K562 (cell line): ENCODE results near the gene PKP1. TPM values are rescaled to one million over a fixed set of nuclear protein-coding genes. Genes with fewer than 3 reads are reported as not detected.

Source experiments
- ATAC-seq: fragments of 200-7000 bp; cut with Tn5 transposase; 3 replicates; pipeline ENCODE4 v1.9.1; 2020; ENCODE audit warnings: moderate library complexity
- BruUV-seq: library from RNA; stranded (reverse); fragments of 400-500 nt; replicated peaks from 2 replicates; lab custom pipeline; 2021; lab: Mats Ljungman, UMichigan
- CTCF ChIA-PET: fragments of 300-600 bp; formaldehyde crosslinking; extraction: SDS; loops from one replicate; lab custom pipeline; 2021; ENCODE audit warnings: low intra/inter-chr PET ratio; lab: Yijun Ruan, JAX
- POLR2A ChIA-PET: fragments of 300-600, 350-650 bp; sonication (Branson Sonifier 250); formaldehyde crosslinking; extraction: SDS; loops from one replicate; lab custom pipeline; 2021; ENCODE audit warnings: antibody characterized with exemption, inconsistent platforms; lab: Yijun Ruan, JAX
- DNase-seq, 4 experiments: peaks; one replicate each; pipeline versions ENCODE4 v3.0.0 to v3.0.0-alpha.2; 2011 to 2018; ENCODE audit warnings: low spot score in 3 of 4, mixed read lengths in 3 of 4; ENCODE audit errors: extremely low read depth in 1 of 4
- FAIRE-seq: peaks from 2 replicates; lab custom pipeline; 2011; peaks lifted over from hg19 to GRCh38; lab: Jason Lieb, UNC
- H2AFZ ChIP-seq: 2 replicates; pipeline ENCODE4 v1.6.0; 2011; ENCODE audit warnings: low read depth, low read length, control low read depth, inconsistent platforms
- H3K27ac ChIP-seq: fragments of 200-600 bp; 3 replicates; pipeline ENCODE4 v1.8.0; 2011; ENCODE audit warnings: low read depth, mild to moderate bottlenecking, control low read depth, inconsistent platforms, low read length, moderate library complexity, mixed read lengths; ENCODE audit errors: extremely low read depth
- H3K27me3 ChIP-seq, 2 experiments: fragments of 300-600 bp in 1 of 2; 2 replicates in 1 of 2; 3 replicates in 1 of 2; pipeline versions ENCODE4 v1.6.0 to v1.8.0; 2011; ENCODE audit warnings: inconsistent platforms in 2 of 2, low read length in 2 of 2, mild to moderate bottlenecking in 1 of 2, mixed read lengths in 1 of 2, moderate library complexity in 1 of 2; ENCODE audit not compliant: control insufficient read depth in 2 of 2, insufficient read depth in 2 of 2
- H3K36me3 ChIP-seq: fragments of 300-600 bp; 3 replicates; pipeline ENCODE4 v1.8.0; 2011; ENCODE audit warnings: mild to moderate bottlenecking, low read length, inconsistent platforms; ENCODE audit not compliant: control insufficient read depth, insufficient read depth
- H3K4me1 ChIP-seq, 2 experiments: fragments of 200-600 bp in 1 of 2; replicated peaks in 1 of 2; 2 replicates in 1 of 2; 3 replicates in 1 of 2; pipeline versions ENCODE4 v1.5.1 to v1.8.0; 2011; ENCODE audit warnings: inconsistent platforms in 2 of 2, low read length in 2 of 2, mild to moderate bottlenecking in 1 of 2, mixed read lengths in 1 of 2, moderate library complexity in 1 of 2; ENCODE audit not compliant: control insufficient read depth in 2 of 2, insufficient read depth in 2 of 2
- H3K4me2 ChIP-seq: 2 replicates; pipeline ENCODE4 v1.6.1; 2011; ENCODE audit warnings: low read length, control low read depth, inconsistent platforms, mixed read lengths; ENCODE audit not compliant: insufficient read depth
- H3K4me3 ChIP-seq: fragments of 200-600 bp; sonication (generic), shearing (Covaris generic); 2 replicates; pipeline ENCODE4 v1.5.1; 2016; ENCODE audit warnings: control low read depth, inconsistent platforms
- H3K79me2 ChIP-seq: fragments of 200-600 bp; 3 replicates; pipeline ENCODE4 v1.8.0; 2011; ENCODE audit warnings: low read length, inconsistent platforms; ENCODE audit not compliant: control insufficient read depth, insufficient read depth
- H3K9ac ChIP-seq, 2 experiments: 2 replicates each; pipeline versions ENCODE4 v1.6.0 to v1.6.1; 2011; ENCODE audit warnings: low read depth in 2 of 2, low read length in 2 of 2, control low read depth in 1 of 2, inconsistent platforms in 1 of 2, mild to moderate bottlenecking in 1 of 2, mixed read lengths in 1 of 2; ENCODE audit not compliant: insufficient read depth in 1 of 2
- H3K9me1 ChIP-seq: one replicate; pipeline ENCODE4 v1.6.0; 2011; ENCODE audit warnings: inconsistent platforms, mild to moderate bottlenecking, low read length, moderate library complexity; ENCODE audit not compliant: control insufficient read depth, insufficient read depth
- H3K9me3 ChIP-seq: replicated peaks from 2 replicates; pipeline ENCODE4 v1.5.1; 2011; ENCODE audit warnings: low read depth, low read length, inconsistent platforms; ENCODE audit not compliant: control insufficient read depth, insufficient read depth
- H4K20me1 ChIP-seq: replicated peaks from 2 replicates; pipeline ENCODE4 v1.6.1; 2011; ENCODE audit warnings: low read length, inconsistent platforms, mixed read lengths; ENCODE audit not compliant: control insufficient read depth, insufficient read depth
- ARID3A ChIP-seq: IDR thresholded peaks from 2 replicates; pipeline ENCODE4 v1.6.1; 2012; ENCODE audit warnings: low read depth, low read length, improper control_type of control experiment, borderline replicate concordance
- CBX2 ChIP-seq: fragments of 200-600 bp; sonication (generic); IDR thresholded peaks from one replicate; pipeline ENCODE4 v1.6.1; 2012; ENCODE audit warnings: mild to moderate bottlenecking, low read length, inconsistent platforms; ENCODE audit not compliant: insufficient read depth, poor library complexity, severe bottlenecking
- ELF2 ChIP-seq: fragments of 250-450 bp; sonication (Bioruptor Pico); IDR thresholded peaks from 2 replicates; pipeline ENCODE4 v1.5.0; 2021; ENCODE audit warnings: mild to moderate bottlenecking
- ELK1 ChIP-seq: sonication (generic); formaldehyde crosslinking; IDR thresholded peaks from 2 replicates; pipeline ENCODE4 v1.8.1; 2022; ENCODE audit warnings: missing genetic modification reagents
- GTF2B ChIP-seq: IDR thresholded peaks from 2 replicates; pipeline ENCODE4 v1.6.1; 2011; ENCODE audit not compliant: insufficient read length; ENCODE audit errors: extremely low read depth
- KDM5B ChIP-seq: fragments of 200-600 bp; sonication (generic); IDR thresholded peaks from 2 replicates; pipeline ENCODE4 v1.6.1; 2012; ENCODE audit warnings: low read depth, mild to moderate bottlenecking, moderate library complexity, low read length, control low read depth, inconsistent platforms; ENCODE audit not compliant: insufficient replicate concordance
- MXI1 ChIP-seq: IDR thresholded peaks from 2 replicates; pipeline ENCODE4 v1.6.1; 2011; ENCODE audit warnings: low read depth, mild to moderate bottlenecking, improper control_type of control experiment, low read length
- NCOR1 ChIP-seq: fragments of 450-650 bp; IDR thresholded peaks from 2 replicates; pipeline ENCODE4 v1.6.1; 2016; ENCODE audit warnings: mild to moderate bottlenecking, moderate library complexity
- PHF8 ChIP-seq: fragments of 200-600 bp; sonication (generic); IDR thresholded peaks from 2 replicates; pipeline ENCODE4 v1.6.1; 2012; ENCODE audit warnings: mixed run types, mild to moderate bottlenecking, inconsistent platforms, low read length, moderate library complexity, borderline replicate concordance
- PML ChIP-seq: IDR thresholded peaks from 2 replicates; pipeline ENCODE4 v1.6.1; 2012; ENCODE audit warnings: low read length, inconsistent platforms
- PPARD ChIP-seq: fragments of 250-450 bp; sonication (Bioruptor Pico); IDR thresholded peaks from 2 replicates; pipeline ENCODE4 v1.8.0; 2022; ENCODE audit warnings: inconsistent platforms, mild to moderate bottlenecking, moderate library complexity
- TFAP4 ChIP-seq: sonication (generic); formaldehyde crosslinking; IDR thresholded peaks from 2 replicates; pipeline ENCODE4 v1.8.0; 2022; ENCODE audit warnings: missing genetic modification reagents, mild to moderate bottlenecking, moderate library complexity, borderline replicate concordance
- THRAP3 ChIP-seq: fragments of 450-650 bp; IDR thresholded peaks from 2 replicates; pipeline ENCODE4 v1.6.1; 2016; ENCODE audit warnings: mild to moderate bottlenecking, inconsistent platforms, borderline replicate concordance
- ZBTB17 ChIP-seq: fragments of 450-650 bp; formaldehyde crosslinking; IDR thresholded peaks from 2 replicates; pipeline ENCODE4 v1.4.0; 2020; ENCODE audit warnings: mild to moderate bottlenecking
- ZNF146 ChIP-seq: IDR thresholded peaks from one replicate; pipeline ENCODE4 v1.6.1; 2018; ENCODE audit warnings: missing compliant biosample characterization; ENCODE audit not compliant: unreplicated experiment
- ZNF175 ChIP-seq: fragments of 200-800 bp; sonication (Bioruptor generic); IDR thresholded peaks from 2 replicates; pipeline ENCODE4 v1.6.1; 2016; ENCODE audit warnings: low read depth, mild to moderate bottlenecking, missing genetic modification characterization, missing compliant biosample characterization
- ZNF316 ChIP-seq: fragments of 450-650 bp; IDR thresholded peaks from 2 replicates; pipeline ENCODE4 v1.6.1; 2016
- ZNF586 ChIP-seq: fragments of 450-650 bp; formaldehyde crosslinking; conservative IDR thresholded peaks from 2 replicates; pipeline ENCODE4 v1.4.0; 2020; ENCODE audit warnings: mild to moderate bottlenecking, moderate library complexity
- WGBS: fragments of 100-300 bp; shearing (Covaris generic); methylation state at CpG from one replicate; pipeline ENCODE4 v1.1.6; 2016; ENCODE audit warnings: low coverage, mixed read lengths; ENCODE audit not compliant: insufficient coverage; ENCODE audit errors: missing lambda C conversion rate; 5-methylcytosine and 5-hydroxymethylcytosine counted together
- in situ Hi-C: fragments of 300-500 bp; cut with MboI; formaldehyde crosslinking; loops from 4 replicates; pipeline ENCODE4 v1.15.0; 2018; ENCODE audit warnings: inconsistent platforms, mixed read lengths
- intact Hi-C: fragments of 100-400 bp; cut with micrococcal nuclease; formaldehyde crosslinking; loops from 2 replicates; pipeline ENCODE4 v1.14.2; 2022
- polyA plus RNA-seq, 8 experiments: library from polyadenylated mRNA; depleted of rRNA in 4 of 8; stranded (reverse) in 5 of 8; unstranded in 3 of 8; fragments of >200 nt; fragmentation: Nextera tagmentation in 2 of 8; fragmentation: Illumina TruSeq in 1 of 8; extraction: Ambion mirVana in 2 of 8; extraction: Trizol in 1 of 8; gene quantifications; 2 replicates each; pipeline versions ENCODE4 v1.2.1 to v1.2.3, GENCODE V29; 2011 to 2014; ENCODE audit warnings: inconsistent platforms in 1 of 8, missing spikeins in 1 of 8
- total RNA-seq, 7 experiments: library from RNA; depleted of rRNA in 6 of 7; stranded (reverse); fragments of >200 nt in 6 of 7; fragmentation: Illumina TruSeq in 2 of 7; extraction: Trizol in 2 of 7; gene quantifications; 2 replicates each; pipeline versions ENCODE4 v1.2.1 to v1.2.3, GENCODE V29; 2011 to 2021; ENCODE audit warnings: low replicate concordance in 1 of 7

PKP1 gene
- total and polyA plus RNA-seq, 9 of the 15 experiments (the other 6 are each of a cell fraction or from before 2014, with no cell fraction given) = not detected

- intact Hi-C loops (no loop called here), in situ Hi-C loops (no loop called here)
- BruUV-seq = no TSS peak
- Histone ChIP-seq H3K36me3 (no peaks in the 10 kb centered on the region), H3K27me3 (peaks cover 36 to 95% of the 10 kb centered on the region in 2 experiments; a peak in 4 of 5 replicates), H3K9me1 (no peaks in the 10 kb centered on the region), H3K9ac (no peak overlapping the region), H3K9me3 (no peaks in the 10 kb centered on the region), H3K79me2 (no peaks in the 10 kb centered on the region), H3K4me2 (no peak overlapping the region), H3K4me1 (0 out of 5 replicates have a peak, but pooled peaks cover 0 to 2% of the 10 kb centered on the region in 2 experiments), H2AFZ (no peak overlapping the region), H3K4me3 (no peak overlapping the region), H4K20me1 (peaks cover 13% of the 10 kb centered on the region; the same call in 1 of the 2 replicates), H3K27ac (no peak overlapping the region)
- under 1% methylated on average over 12 of the region's 12 CpGs for WGBS
- ChIA-PET POLR2A (interaction anchor here (1.1 kb wide), 1 partner anchor 41 kb away, joined by 3 read pairs; no protein-coding TSS in a partner anchor), CTCF (no interaction called here)
- no peak for FAIRE-seq
- TF ChIP-seq PHF8 (no peak), ARID3A (no peak), MXI1 (no peak), ZBTB17 (no peak), THRAP3 (no peak), PPARD (CRISPR knock-in tag) (no peak), ZNF175 (CRISPR knock-in tag) (no peak), KDM5B (no peak), GTF2B (no peak), ZNF316 (no peak), ZNF146 (CRISPR knock-in tag) (no peak), CBX2 (no peak), ELF2 (no peak), ELK1 (CRISPR knock-in tag) (no peak), PML (no peak), ZNF586 (no peak), TFAP4 (CRISPR knock-in tag) (no peak), NCOR1 (no peak)
- DNase-seq = no peak
- ATAC-seq = no peak
Measured at GRCh38 chr1:201320168-201320788, 37.0 kb downstream of the PKP1 start.
